H1 (cell line): ENCODE results near the gene TPPP2. TPM values are rescaled to one million over a fixed set of nuclear protein-coding genes. Genes with fewer than 3 reads are reported as not detected.
A peak's percentile ranks its signal among the peaks of the same experiment; 100 is the strongest.

Experiments used
- CTCF ChIA-PET: fragments of 300-600 bp; sonication (Branson Sonifier 250); formaldehyde crosslinking; loops from one replicate; lab custom pipeline; 2021; ENCODE audit not compliant: partially characterized antibody; lab: Charles Lee
- POLR2A ChIA-PET: fragments of 300-600 bp; sonication (Branson Sonifier 250); formaldehyde crosslinking; loops from one replicate; lab custom pipeline; 2021; ENCODE audit warnings: inconsistent platforms; ENCODE audit not compliant: partially characterized antibody; lab: Charles Lee
- DNase-seq, 2 experiments: peaks; one replicate each; pipeline versions ENCODE4 v3.0.0 to v3.0.0-alpha.2; 2010 to 2022; ENCODE audit warnings: low spot score in 2 of 2, low read depth in 1 of 2, mixed read lengths in 1 of 2
- FAIRE-seq: peaks from 2 replicates; lab custom pipeline; 2011; peaks lifted over from hg19 to GRCh38; lab: Jason Lieb, UNC
- H2AFZ ChIP-seq: 2 replicates; pipeline ENCODE4 v1.8.1; 2012; ENCODE audit warnings: low read length, inconsistent platforms
- H2AK5ac ChIP-seq: 2 replicates; pipeline ENCODE4 v1.6.1; 2013; ENCODE audit warnings: low read depth, low read length
- H2BK120ac ChIP-seq: replicated peaks from 2 replicates; pipeline ENCODE3; 2013; ENCODE audit warnings: low read depth, low read length, inconsistent platforms
- H2BK12ac ChIP-seq: 2 replicates; pipeline ENCODE4 v1.6.1; 2013; ENCODE audit warnings: low read depth, low read length
- H2BK15ac ChIP-seq: 2 replicates; pipeline ENCODE4 v1.6.1; 2013; ENCODE audit warnings: low read length
- H2BK20ac ChIP-seq: 2 replicates; pipeline ENCODE4 v1.6.1; 2013; ENCODE audit warnings: low read length
- H2BK5ac ChIP-seq: 2 replicates; pipeline ENCODE4 v1.6.1; 2013; ENCODE audit warnings: low read depth, low read length
- H3K14ac ChIP-seq: 2 replicates; pipeline ENCODE4 v1.6.1; 2013; ENCODE audit warnings: inconsistent platforms; ENCODE audit not compliant: insufficient read length
- H3K18ac ChIP-seq: 2 replicates; pipeline ENCODE4 v1.6.1; 2013; ENCODE audit warnings: low read length; ENCODE audit errors: extremely low read depth
- H3K23ac ChIP-seq: 2 replicates; pipeline ENCODE4 v1.6.1; 2013; ENCODE audit warnings: inconsistent platforms; ENCODE audit not compliant: insufficient read length
- H3K23me2 ChIP-seq: 2 replicates; pipeline ENCODE4 v1.6.1; 2013; ENCODE audit warnings: low read depth, low read length
- H3K27ac ChIP-seq: 2 replicates; pipeline ENCODE4 v1.6.1; 2011; ENCODE audit warnings: low read depth, low read length, inconsistent platforms
- H3K27me3 ChIP-seq, 4 experiments: replicated peaks in 1 of 4; 1 replicate in 1 of 4; 2 replicates in 3 of 4; pipeline versions ENCODE4 v1.6.1 to v1.8.1; 2011 to 2013; ENCODE audit warnings: low read length in 3 of 4, mild to moderate bottlenecking in 3 of 4, inconsistent platforms in 2 of 4, mixed read lengths in 2 of 4, moderate library complexity in 1 of 4; ENCODE audit not compliant: control insufficient read depth in 3 of 4, insufficient read depth in 3 of 4; ENCODE audit errors: extremely low read depth in 1 of 4
- H3K36me3 ChIP-seq, 4 experiments: 2 replicates each; pipeline versions ENCODE4 v1.6.1 to v1.8.1; 2011 to 2013; ENCODE audit warnings: mild to moderate bottlenecking in 4 of 4, low read length in 3 of 4, moderate library complexity in 2 of 4, control low read depth in 1 of 4, inconsistent platforms in 1 of 4; ENCODE audit not compliant: insufficient read depth in 4 of 4, control insufficient read depth in 2 of 4
- H3K4ac ChIP-seq: replicated peaks from 2 replicates; pipeline ENCODE3; 2013; ENCODE audit warnings: low read length, low read depth, mixed read lengths, inconsistent platforms; ENCODE audit not compliant: insufficient read length
- H3K4me1 ChIP-seq, 4 experiments: replicated peaks in 1 of 4; 1 replicate in 1 of 4; 2 replicates in 3 of 4; pipeline versions ENCODE4 v1.6.1 to v1.8.1; 2011 to 2013; ENCODE audit warnings: low read length in 3 of 4, inconsistent platforms in 2 of 4, mixed read lengths in 1 of 4; ENCODE audit not compliant: insufficient read depth in 4 of 4, control insufficient read depth in 3 of 4
- H3K4me2 ChIP-seq, 2 experiments: 2 replicates each; pipeline versions ENCODE4 v1.6.1 to v1.8.1; 2011 to 2013; ENCODE audit warnings: low read depth in 2 of 2, low read length in 2 of 2, control low read depth in 1 of 2, inconsistent platforms in 1 of 2, mild to moderate bottlenecking in 1 of 2; ENCODE audit not compliant: insufficient read depth in 1 of 2
- H3K4me3 ChIP-seq, 4 experiments: fragments of 200-600, 300-600 bp in 1 of 4; sonication (generic), shearing (Covaris generic), sonication (Bioruptor Twin) in 1 of 4; 2 replicates each; pipeline versions ENCODE4 v1.5.1 to v1.8.1; 2011 to 2016; ENCODE audit warnings: low read length in 4 of 4, low read depth in 3 of 4, control low read depth in 2 of 4, inconsistent platforms in 2 of 4, mild to moderate bottlenecking in 2 of 4, mixed read lengths in 1 of 4, moderate library complexity in 1 of 4; ENCODE audit not compliant: insufficient read depth in 2 of 4; ENCODE audit errors: extremely low read depth in 1 of 4
- H3K56ac ChIP-seq: replicated peaks from 2 replicates; pipeline ENCODE3; 2013; ENCODE audit warnings: low read depth, mild to moderate bottlenecking, mixed read lengths, low read length, inconsistent platforms; ENCODE audit not compliant: insufficient read length
- H3K79me1 ChIP-seq: 2 replicates; pipeline ENCODE4 v1.6.1; 2013; ENCODE audit warnings: low read depth, low read length, control low read depth
- H3K79me2 ChIP-seq, 2 experiments: 2 replicates each; pipeline versions ENCODE4 v1.6.1 to v1.8.1; 2012 to 2013; ENCODE audit warnings: low read length in 2 of 2, mild to moderate bottlenecking in 2 of 2, inconsistent platforms in 1 of 2; ENCODE audit not compliant: insufficient read depth in 2 of 2, control insufficient read depth in 1 of 2
- H3K9ac ChIP-seq, 4 experiments: replicated peaks in 1 of 4; 1 replicate in 1 of 4; 2 replicates in 3 of 4; pipeline versions ENCODE4 v1.6.1 to v1.8.1; 2011 to 2013; ENCODE audit warnings: low read depth in 3 of 4, low read length in 3 of 4, control low read depth in 2 of 4, mild to moderate bottlenecking in 2 of 4, moderate library complexity in 2 of 4, inconsistent platforms in 1 of 4; ENCODE audit errors: extremely low read depth in 1 of 4
- H3K9me3 ChIP-seq, 2 experiments: 2 replicates each; pipeline versions ENCODE4 v1.6.1 to v1.8.1; 2012 to 2013; ENCODE audit warnings: mild to moderate bottlenecking in 2 of 2, moderate library complexity in 2 of 2, control low read depth in 1 of 2, inconsistent platforms in 1 of 2, low read depth in 1 of 2, low read length in 1 of 2, mixed read lengths in 1 of 2; ENCODE audit not compliant: insufficient read depth in 2 of 2
- H4K20me1 ChIP-seq, 2 experiments: replicated peaks in 1 of 2; 2 replicates each; pipeline versions ENCODE3 to v1.8.1; 2011 to 2013; ENCODE audit warnings: inconsistent platforms in 2 of 2, low read length in 2 of 2, mild to moderate bottlenecking in 1 of 2; ENCODE audit not compliant: insufficient read depth in 2 of 2, control insufficient read depth in 1 of 2
- H4K5ac ChIP-seq: 2 replicates; pipeline ENCODE4 v1.6.1; 2013; ENCODE audit warnings: low read length, low read depth, mixed read lengths, inconsistent platforms; ENCODE audit not compliant: insufficient read length
- H4K8ac ChIP-seq: 2 replicates; pipeline ENCODE4 v1.8.0; 2013; ENCODE audit warnings: mild to moderate bottlenecking, moderate library complexity, low read length, inconsistent platforms; ENCODE audit not compliant: insufficient read depth; ENCODE audit errors: extremely low read depth
- H4K91ac ChIP-seq: replicated peaks from 2 replicates; pipeline ENCODE3; 2013; ENCODE audit warnings: low read length, mixed read lengths, inconsistent platforms; ENCODE audit not compliant: insufficient read length
- ASH2L ChIP-seq: fragments of 200-600, 300-600 bp; sonication (generic); IDR thresholded peaks from one replicate; pipeline ENCODE4 v1.7.1; 2017; ENCODE audit warnings: low read length
- CHD2 ChIP-seq: IDR thresholded peaks from 2 replicates; pipeline ENCODE4 v1.6.1; 2012; ENCODE audit warnings: low read length, improper control_type of control experiment
- E2F6 ChIP-seq: IDR thresholded peaks from 2 replicates; pipeline ENCODE4 v1.6.1; 2012; ENCODE audit warnings: inconsistent platforms
- NANOG ChIP-seq: IDR thresholded peaks from 2 replicates; pipeline ENCODE4 v1.6.1; 2011; ENCODE audit warnings: low read length, low read depth, mild to moderate bottlenecking, inconsistent platforms; ENCODE audit not compliant: insufficient read depth, poor library complexity, severe bottlenecking
- NRF1 ChIP-seq: IDR thresholded peaks from 2 replicates; pipeline ENCODE4 v1.6.1; 2011; ENCODE audit warnings: mild to moderate bottlenecking, low read depth, low read length, improper control_type of control experiment
- RFX5 ChIP-seq: IDR thresholded peaks from 2 replicates; pipeline ENCODE4 v1.6.1; 2011; ENCODE audit warnings: low read depth, low read length, improper control_type of control experiment, borderline replicate concordance
- TEAD4 ChIP-seq: IDR thresholded peaks from 2 replicates; pipeline ENCODE4 v1.6.1; 2012; ENCODE audit warnings: low read depth, low read length, inconsistent platforms, mixed read lengths
- USF2 ChIP-seq: IDR thresholded peaks from 2 replicates; pipeline ENCODE4 v1.6.1; 2011; ENCODE audit warnings: low read length, improper control_type of control experiment
- ZNF274 ChIP-seq: IDR thresholded peaks from 2 replicates; pipeline ENCODE4 v1.7.0; 2012; ENCODE audit warnings: low read length, borderline replicate concordance; ENCODE audit errors: extremely low read depth
- WGBS, 2 experiments: shearing (Covaris generic) in 1 of 2; methylation state at CpG; one replicate each; pipeline versions ENCODE4 v1.1.6 to v1.1.7; 2013 to 2015; ENCODE audit warnings: low lambda C conversion rate in 2 of 2, mixed read lengths in 2 of 2, inconsistent platforms in 1 of 2, low coverage in 1 of 2, missing lambda C conversion rate in 1 of 2; ENCODE audit not compliant: insufficient replicate concordance in 2 of 2, insufficient coverage in 1 of 2, insufficient read length in 1 of 2; ENCODE audit errors: extremely low coverage in 1 of 2, missing lambda C conversion rate in 1 of 2; 5-methylcytosine and 5-hydroxymethylcytosine counted together
- polyA plus RNA-seq, 7 experiments: library from polyadenylated mRNA; depleted of rRNA in 3 of 7; stranded (reverse) in 5 of 7; unstranded in 2 of 7; fragments of >200 nt in 5 of 7; fragments of 200-250 nt in 2 of 7; gene quantifications; 1 replicate in 5 of 7; 2 replicates in 1 of 7; 4 replicates in 1 of 7; pipeline versions ENCODE4 v1.2.1 to v1.2.3, GENCODE V29; 2011 to 2013; ENCODE audit warnings: missing spikeins in 2 of 7, mixed read lengths in 2 of 7
- total RNA-seq: library from RNA; stranded (reverse); fragmentation: NEBNext Ultra II Directional; extraction: Animal tissue kit (Norgen Biotek cat#: 25700); gene quantifications from 2 replicates; pipeline ENCODE4 v1.2.1, GENCODE V29; 2021

The TPPP2 gene
- total and polyA plus RNA-seq, 2 of the 8 experiments (the other 6 are each of a cell fraction or from before 2014, with no cell fraction given), result not detected

GRCh38 chr14:21068521-21069387 is 38.7 kb downstream of the TPPP2 start:
- Histone ChIP-seq H3K14ac (no peak overlapping the region), H3K79me2 (peaks cover 0 to 13% of the 10 kb centered on the region in 2 experiments; a peak in 2 of 4 replicates), H2AK5ac (no peak overlapping the region), H4K91ac (peak overlapping the region; percentile 29), H2AFZ (peak overlapping the region; percentile 1; the same call in 1 of the 2 replicates), H3K79me1 (no peaks in the 10 kb centered on the region), H3K18ac (peak overlapping the region; percentile 83), H2BK120ac (no peak overlapping the region), H3K56ac (peak overlapping the region; percentile 34), H3K27ac (no peak overlapping the region), H3K23ac (peak overlapping the region; percentile 52), H4K20me1 (peaks cover 0 to 2% of the 10 kb centered on the region in 2 experiments), H2BK12ac (peak overlapping the region; percentile 71; the same call in 1 of the 2 replicates), H3K9me3 (no peaks in the 10 kb centered on the region), H3K4me1 (peaks cover 3 to 14% (median 8%) of the 10 kb centered on the region in 4 experiments), H2BK20ac (no peak overlapping the region), H3K27me3 (peaks cover 0 to 4% (median 0%) of the 10 kb centered on the region in 4 experiments; a peak in 3 of 7 replicates), H2BK5ac (no peak overlapping the region), H3K36me3 (peaks cover 1 to 9% (median 4%) of the 10 kb centered on the region in 4 experiments; a peak in 5 of 8 replicates), H4K8ac (no peak overlapping the region), H3K4ac (no peak overlapping the region), H3K9ac (peak overlapping the region in 3 of 4 experiments; percentile 39 to 69 (median 66); a peak in 5 of 7 replicates), H3K4me3 (peak overlapping the region; percentile 52 to 98 (median 82)), H3K23me2 (peaks cover 25% of the 10 kb centered on the region; the same call in 1 of the 2 replicates), H3K4me2 (peak overlapping the region; percentile 94 to 96), H2BK15ac (no peak overlapping the region; the same call in 1 of the 2 replicates), H4K5ac (peak overlapping the region; percentile 54)
- CTCF ChIA-PET, result interaction anchor here (0.6 to 5.3 kb wide), 26 partner anchors 12 to 494 kb away, joined by 3 to 102 read pairs (median 4); partner anchors contain the start of genes RNASE7, RNASE8, TMEM253 and ZNF219
- peak in 1 of 2 experiments; percentile 67 for DNase-seq
- POLR2A ChIA-PET, result interaction anchor here (0.8 to 7.4 kb wide), 10 partner anchors 10 to 71 kb away, joined by 3 to 148 read pairs (median 6); partner anchors contain the start of genes RNASE8 and ZNF219
- WGBS, 2 experiments, result 3% methylated on average over 39 of the region's 45 CpGs; no CpG with 5 or more reads in 1 of the 2 experiments
- FAIRE-seq, result no peak
- no peak for TF ChIP-seq CHD2
- no peak for TF ChIP-seq RFX5
- TF ChIP-seq TEAD4, result no peak
- TF ChIP-seq NRF1, result no peak
- no peak for TF ChIP-seq USF2
- TF ChIP-seq NANOG, result no peak
- peak; percentile 23 for TF ChIP-seq ASH2L
- TF ChIP-seq E2F6, result no peak
- no peak for TF ChIP-seq ZNF274
